ENCODE data around the gene COX5A. TPM values are rescaled to one million over a fixed set of nuclear protein-coding genes. Genes with fewer than 3 reads are reported as not detected.

Gene COX5A
- total and polyA plus RNA-seq, 2 of the 13 experiments (the other 11 are each of a cell fraction or from before 2014, with no cell fraction given): 158 to 218 TPM

DNA sequence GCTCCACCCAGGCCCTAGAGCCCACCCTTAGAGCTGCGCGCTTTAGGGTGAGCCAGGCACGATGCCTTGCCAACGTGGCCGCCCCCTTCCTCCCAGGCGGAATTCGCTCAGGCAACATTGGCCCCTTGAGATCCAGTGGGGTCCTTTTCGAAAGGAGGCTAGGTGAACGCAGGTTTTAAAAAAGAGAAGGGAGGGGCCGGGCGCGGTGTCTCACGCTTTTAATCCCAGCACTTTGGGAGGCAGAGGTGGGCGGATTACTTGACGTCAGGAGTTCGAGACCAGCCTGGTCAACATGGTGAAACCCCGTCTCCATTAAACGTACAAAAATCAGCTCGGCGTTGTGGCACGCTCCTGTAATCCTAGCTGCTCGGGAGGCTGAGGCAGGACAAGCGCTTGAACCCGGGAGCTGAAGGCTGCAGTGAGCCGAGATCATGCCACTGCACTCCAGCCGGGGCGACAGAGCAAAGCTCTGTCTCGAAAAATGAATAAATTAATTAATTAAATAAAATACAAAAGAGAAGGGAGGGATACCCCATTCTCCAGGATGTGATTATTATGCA is 19.7 kb upstream of the COX5A start (continued):
- TF ChIP-seq FOXP1 (IDR thresholded peaks at IDR 0.05) (no peak), FOXP1 (CRISPR knock-in tag; IDR thresholded peaks at IDR 0.05) (no peak), POLR2A (IDR thresholded peaks at IDR 0.05; ENCODE audit: insufficient read depth in 1 of 2, low read depth in 2 of 2, low read length in 2 of 2) (no peak), CBX1 (IDR thresholded peaks at IDR 0.05; ENCODE audit: low read depth) (no peak), ZNF616 (CRISPR knock-in tag; IDR thresholded peaks at IDR 0.05; ENCODE audit: low read depth) (no peak), CCAR2 (optimal IDR thresholded peaks at IDR 0.05; ENCODE audit: low read depth, low read length) (no peak), POGZ (CRISPR knock-in tag; IDR thresholded peaks at IDR 0.05) (no peak), PTBP1 (IDR thresholded peaks at IDR 0.05; ENCODE audit: low read depth, low read length, poor library complexity, severe bottlenecking) (no peak), CBX5 (CRISPR knock-in tag; IDR thresholded peaks at IDR 0.05; ENCODE audit: borderline replicate concordance) (no peak), ZGPAT (CRISPR knock-in tag; IDR thresholded peaks at IDR 0.05) (no peak), TEAD3 (CRISPR knock-in tag; optimal IDR thresholded peaks at IDR 0.05; ENCODE audit: borderline replicate concordance) (no peak), CHD4 (IDR thresholded peaks at IDR 0.05; ENCODE audit: borderline replicate concordance, low read length) (0 out of 2 replicates have a peak, but pooled peaks have one; percentile 11), DMTF1 (CRISPR knock-in tag; IDR thresholded peaks at IDR 0.05) (no peak), THAP11 (CRISPR knock-in tag; IDR thresholded peaks at IDR 0.05) (no peak), FOXA3 (CRISPR knock-in tag; IDR thresholded peaks at IDR 0.05) (no peak), SOX13 (IDR thresholded peaks at IDR 0.05) (no peak), SOX13 (CRISPR knock-in tag; conservative IDR thresholded peaks at IDR 0.05 in 1 of 2, IDR thresholded peaks at IDR 0.05 in 1 of 2) (no peak), CEBPB (IDR thresholded peaks at IDR 0.05; ENCODE audit: borderline replicate concordance, low read depth, low read length) (no peak)
- TF ChIP-seq, protein P1, sequence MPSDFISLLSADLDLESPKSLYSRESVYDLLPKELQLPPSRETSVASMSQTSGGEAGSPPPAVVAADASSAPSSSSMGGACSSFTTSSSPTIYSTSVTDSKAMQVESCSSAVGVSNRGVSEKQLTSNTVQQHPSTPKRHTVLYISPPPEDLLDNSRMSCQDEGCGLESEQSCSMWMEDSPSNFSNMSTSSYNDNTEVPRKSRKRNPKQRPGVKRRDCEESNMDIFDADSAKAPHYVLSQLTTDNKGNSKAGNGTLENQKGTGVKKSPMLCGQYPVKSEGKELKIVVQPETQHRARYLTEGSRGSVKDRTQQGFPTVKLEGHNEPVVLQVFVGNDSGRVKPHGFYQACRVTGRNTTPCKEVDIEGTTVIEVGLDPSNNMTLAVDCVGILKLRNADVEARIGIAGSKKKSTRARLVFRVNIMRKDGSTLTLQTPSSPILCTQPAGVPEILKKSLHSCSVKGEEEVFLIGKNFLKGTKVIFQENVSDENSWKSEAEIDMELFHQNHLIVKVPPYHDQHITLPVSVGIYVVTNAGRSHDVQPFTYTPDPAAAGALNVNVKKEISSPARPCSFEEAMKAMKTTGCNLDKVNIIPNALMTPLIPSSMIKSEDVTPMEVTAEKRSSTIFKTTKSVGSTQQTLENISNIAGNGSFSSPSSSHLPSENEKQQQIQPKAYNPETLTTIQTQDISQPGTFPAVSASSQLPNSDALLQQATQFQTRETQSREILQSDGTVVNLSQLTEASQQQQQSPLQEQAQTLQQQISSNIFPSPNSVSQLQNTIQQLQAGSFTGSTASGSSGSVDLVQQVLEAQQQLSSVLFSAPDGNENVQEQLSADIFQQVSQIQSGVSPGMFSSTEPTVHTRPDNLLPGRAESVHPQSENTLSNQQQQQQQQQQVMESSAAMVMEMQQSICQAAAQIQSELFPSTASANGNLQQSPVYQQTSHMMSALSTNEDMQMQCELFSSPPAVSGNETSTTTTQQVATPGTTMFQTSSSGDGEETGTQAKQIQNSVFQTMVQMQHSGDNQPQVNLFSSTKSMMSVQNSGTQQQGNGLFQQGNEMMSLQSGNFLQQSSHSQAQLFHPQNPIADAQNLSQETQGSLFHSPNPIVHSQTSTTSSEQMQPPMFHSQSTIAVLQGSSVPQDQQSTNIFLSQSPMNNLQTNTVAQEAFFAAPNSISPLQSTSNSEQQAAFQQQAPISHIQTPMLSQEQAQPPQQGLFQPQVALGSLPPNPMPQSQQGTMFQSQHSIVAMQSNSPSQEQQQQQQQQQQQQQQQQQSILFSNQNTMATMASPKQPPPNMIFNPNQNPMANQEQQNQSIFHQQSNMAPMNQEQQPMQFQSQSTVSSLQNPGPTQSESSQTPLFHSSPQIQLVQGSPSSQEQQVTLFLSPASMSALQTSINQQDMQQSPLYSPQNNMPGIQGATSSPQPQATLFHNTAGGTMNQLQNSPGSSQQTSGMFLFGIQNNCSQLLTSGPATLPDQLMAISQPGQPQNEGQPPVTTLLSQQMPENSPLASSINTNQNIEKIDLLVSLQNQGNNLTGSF (CRISPR knock-in tag; IDR thresholded peaks at IDR 0.05): no peak
- TF ChIP-seq, protein P2, sequence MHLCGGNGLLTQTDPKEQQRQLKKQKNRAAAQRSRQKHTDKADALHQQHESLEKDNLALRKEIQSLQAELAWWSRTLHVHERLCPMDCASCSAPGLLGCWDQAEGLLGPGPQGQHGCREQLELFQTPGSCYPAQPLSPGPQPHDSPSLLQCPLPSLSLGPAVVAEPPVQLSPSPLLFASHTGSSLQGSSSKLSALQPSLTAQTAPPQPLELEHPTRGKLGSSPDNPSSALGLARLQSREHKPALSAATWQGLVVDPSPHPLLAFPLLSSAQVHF (CRISPR knock-in tag; IDR thresholded peaks at IDR 0.05): 0 out of 2 replicates have a peak, but pooled peaks have one; percentile 23

All from HepG2 (cell line).